K562 (cell line): Measurements from ENCODE around the gene TMEM86A. TPM values are rescaled to one million over a fixed set of nuclear protein-coding genes. Genes with fewer than 3 reads are reported as not detected.
"Not testable (repeated sequence)": the region's sequence is repeated elsewhere in the genome, so short reads cannot be mapped to it uniquely, and the experiment has no call there.

ENCODE experiments used
- ATF1 ChIP-seq, 2 experiments: fragments of 450-650 bp in 1 of 2; IDR thresholded peaks; 2 replicates each; pipeline ENCODE4 v1.6.1; 2016; ENCODE audit warnings: missing compliant biosample characterization in 1 of 2, missing genetic modification characterization in 1 of 2
- DDX20 ChIP-seq: fragments of 450-650 bp; IDR thresholded peaks from 2 replicates; pipeline ENCODE4 v1.6.1; 2016; ENCODE audit warnings: missing genetic modification characterization, low read depth, mild to moderate bottlenecking, missing compliant biosample characterization, moderate library complexity
- E4F1 ChIP-seq: fragments of 250-450 bp; sonication (Bioruptor Pico); IDR thresholded peaks from 2 replicates; pipeline ENCODE4 v1.5.0; 2021; ENCODE audit warnings: mild to moderate bottlenecking, borderline replicate concordance
- HBP1 ChIP-seq: fragments of 450-650 bp; formaldehyde crosslinking; IDR thresholded peaks from 2 replicates; pipeline ENCODE4 v1.4.0; 2022; ENCODE audit warnings: missing genetic modification characterization
- HDAC8 ChIP-seq: fragments of 450-650 bp; IDR thresholded peaks from 2 replicates; pipeline ENCODE4 v1.6.1; 2016; ENCODE audit warnings: mild to moderate bottlenecking, missing genetic modification characterization, moderate library complexity, missing compliant biosample characterization
- PBX2 ChIP-seq, 2 experiments: IDR thresholded peaks in 1 of 2; conservative IDR thresholded peaks in 1 of 2; 2 replicates each; pipeline ENCODE4 v1.6.1; 2016; ENCODE audit warnings: low read depth in 2 of 2, mild to moderate bottlenecking in 1 of 2, missing compliant biosample characterization in 1 of 2, missing genetic modification characterization in 1 of 2, moderate library complexity in 1 of 2
- RCOR1 ChIP-seq, 2 experiments: IDR thresholded peaks; 2 replicates each; pipeline ENCODE4 v1.6.1; 2012; ENCODE audit warnings: low read depth in 2 of 2, low read length in 2 of 2, borderline replicate concordance in 1 of 2, improper control_type of control experiment in 1 of 2
- SMAD4 ChIP-seq: fragments of 250-450 bp; sonication (Bioruptor Pico); conservative IDR thresholded peaks from 2 replicates; pipeline ENCODE4 v1.8.0; 2021; ENCODE audit warnings: inconsistent platforms, mild to moderate bottlenecking, moderate library complexity
- TCFL5 ChIP-seq: fragments of 250-450 bp; sonication (Bioruptor Pico); conservative IDR thresholded peaks from 2 replicates; pipeline ENCODE4 v1.6.1; 2021; ENCODE audit warnings: mild to moderate bottlenecking, moderate library complexity, matching md5 sums
- TEAD2 ChIP-seq: fragments of 450-650 bp; IDR thresholded peaks from 2 replicates; pipeline ENCODE4 v1.6.1; 2016; ENCODE audit warnings: missing genetic modification characterization, control low read depth, missing compliant biosample characterization
- ZFP1 ChIP-seq: fragments of 450-650 bp; formaldehyde crosslinking; IDR thresholded peaks from 2 replicates; pipeline ENCODE4 v1.4.0; 2020; ENCODE audit warnings: mild to moderate bottlenecking, mixed read lengths
- ZNF140 ChIP-seq: fragments of 250-450 bp; sonication (Bioruptor Pico); IDR thresholded peaks from 2 replicates; pipeline ENCODE4 v1.8.0; 2021; ENCODE audit warnings: moderate library complexity, mild to moderate bottlenecking, inconsistent platforms
- ZNF165 ChIP-seq: fragments of 250-450 bp; sonication (Bioruptor Pico); IDR thresholded peaks from 2 replicates; pipeline ENCODE4 v1.4.0; 2020; ENCODE audit warnings: borderline replicate concordance
- ZNF3 ChIP-seq: fragments of 250-450 bp; sonication (Bioruptor Pico); IDR thresholded peaks from 2 replicates; pipeline ENCODE4 v1.5.0; 2021; ENCODE audit warnings: mild to moderate bottlenecking, moderate library complexity
- ZNF41 ChIP-seq: fragments of 250-450 bp; sonication (Bioruptor Pico); conservative IDR thresholded peaks from 2 replicates; pipeline ENCODE4 v1.4.0; 2020; ENCODE audit warnings: mild to moderate bottlenecking
- ZNF707 ChIP-seq: fragments of 250-450 bp; sonication (Bioruptor Pico); conservative IDR thresholded peaks from 2 replicates; pipeline ENCODE4 v1.8.0; 2022; ENCODE audit warnings: inconsistent platforms, mild to moderate bottlenecking, moderate library complexity
- polyA plus RNA-seq, 8 experiments: library from polyadenylated mRNA; depleted of rRNA in 4 of 8; stranded (reverse) in 5 of 8; unstranded in 3 of 8; fragments of >200 nt; fragmentation: Nextera tagmentation in 2 of 8; fragmentation: Illumina TruSeq in 1 of 8; extraction: Ambion mirVana in 2 of 8; extraction: Trizol in 1 of 8; gene quantifications; 2 replicates each; pipeline versions ENCODE4 v1.2.1 to v1.2.3, GENCODE V29; 2011 to 2014; ENCODE audit warnings: inconsistent platforms in 1 of 8, missing spikeins in 1 of 8
- total RNA-seq, 7 experiments: library from RNA; depleted of rRNA in 6 of 7; stranded (reverse); fragments of >200 nt in 6 of 7; fragmentation: Illumina TruSeq in 2 of 7; extraction: Trizol in 2 of 7; gene quantifications; 2 replicates each; pipeline versions ENCODE4 v1.2.1 to v1.2.3, GENCODE V29; 2011 to 2021; ENCODE audit warnings: low replicate concordance in 1 of 7

The TMEM86A gene
- total and polyA plus RNA-seq, 9 of the 15 experiments (the other 6 are each of a cell fraction or from before 2014, with no cell fraction given), result 0.22 to 1.3 (median 0.40) TPM; not detected in 2

DNA sequence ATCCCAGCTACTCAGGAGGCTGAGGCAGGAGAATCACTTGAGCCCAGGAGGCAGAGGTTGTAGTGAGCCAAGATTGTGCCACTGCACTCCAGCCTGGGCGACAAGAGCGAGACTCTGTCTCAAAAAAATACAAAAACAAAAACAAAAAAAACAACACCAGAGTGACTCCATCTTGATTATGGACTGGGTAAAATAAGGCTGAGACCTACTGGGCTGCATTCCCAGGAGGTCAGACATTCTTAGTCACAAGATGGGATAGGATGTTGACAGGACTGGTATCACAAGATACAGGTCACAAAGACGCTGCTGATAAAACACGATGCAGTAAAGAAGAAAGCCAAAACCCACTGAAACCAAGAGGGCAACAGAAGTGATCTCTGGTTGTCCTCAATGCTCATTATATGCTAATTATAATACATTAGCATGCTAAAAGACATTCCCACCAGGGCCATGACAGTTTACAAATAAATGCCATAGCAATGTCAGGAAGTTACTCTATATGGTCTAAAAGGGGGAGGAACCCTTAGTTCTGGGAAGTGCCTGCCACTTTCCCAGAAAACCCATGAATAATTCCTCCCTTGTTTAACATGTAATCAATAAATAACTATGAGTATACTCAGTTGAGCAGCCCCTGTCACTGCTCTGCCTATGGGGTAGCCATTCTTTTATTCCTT lies 7.0 kb upstream of the TMEM86A start (continued):
- peak; percentile 95 for TF ChIP-seq SMAD4
- TF ChIP-seq HBP1 (CRISPR knock-in tag), result peak; percentile 81; the same call in 1 of the 2 replicates
- TF ChIP-seq PBX2 (CRISPR knock-in tag; IDR thresholded peaks at IDR 0.05; ENCODE audit: low read depth); ATF1 (CRISPR knock-in tag; IDR thresholded peaks at IDR 0.05): not testable (repeated sequence)
- peak; percentile 13 for TF ChIP-seq PBX2 (tag; conservative IDR thresholded peaks at IDR 0.05; ENCODE audit: low read depth)
- peak; percentile 32; the same call in 1 of the 2 replicates for TF ChIP-seq E4F1 (CRISPR knock-in tag)
- TF ChIP-seq TCFL5 (CRISPR knock-in tag), result 0 out of 2 replicates have a peak, but pooled peaks have one; percentile 78
- peak; percentile 95 for TF ChIP-seq DDX20 (tag)
- TF ChIP-seq ATF1 (tag; IDR thresholded peaks at IDR 0.05), result peak; percentile 54
- peak; percentile 84 for TF ChIP-seq ZFP1 (CRISPR knock-in tag)
- peak; percentile 93 for TF ChIP-seq HDAC8
- 0 out of 2 replicates have a peak, but pooled peaks have one; percentile 37 for TF ChIP-seq ZNF3
- TF ChIP-seq ZNF41, result peak; percentile 91
- 0 out of 4 replicates have a peak, but pooled peaks of 1 of the 2 experiments have one; percentile 18 for TF ChIP-seq RCOR1 (IDR thresholded peaks at IDR 0.05; ENCODE audit: borderline replicate concordance in 1 of 2, low read depth in 2 of 2, low read length in 2 of 2)
- TF ChIP-seq TEAD2 (tag), result peak; percentile 85
- TF ChIP-seq ZNF707 (CRISPR knock-in tag), result peak; percentile 63; the same call in 1 of the 2 replicates
- TF ChIP-seq ZNF140 (CRISPR knock-in tag), result 0 out of 2 replicates have a peak, but pooled peaks have one; percentile 37
- TF ChIP-seq ZNF165 (CRISPR knock-in tag), result peak; percentile 94
